Measurements from ENCODE around the gene TFCP2. TPM values are rescaled to one million over a fixed set of nuclear protein-coding genes. Genes with fewer than 3 reads are reported as not detected.

The TFCP2 gene
- total RNA-seq, 1 donor: 7.8 TPM

DNA sequence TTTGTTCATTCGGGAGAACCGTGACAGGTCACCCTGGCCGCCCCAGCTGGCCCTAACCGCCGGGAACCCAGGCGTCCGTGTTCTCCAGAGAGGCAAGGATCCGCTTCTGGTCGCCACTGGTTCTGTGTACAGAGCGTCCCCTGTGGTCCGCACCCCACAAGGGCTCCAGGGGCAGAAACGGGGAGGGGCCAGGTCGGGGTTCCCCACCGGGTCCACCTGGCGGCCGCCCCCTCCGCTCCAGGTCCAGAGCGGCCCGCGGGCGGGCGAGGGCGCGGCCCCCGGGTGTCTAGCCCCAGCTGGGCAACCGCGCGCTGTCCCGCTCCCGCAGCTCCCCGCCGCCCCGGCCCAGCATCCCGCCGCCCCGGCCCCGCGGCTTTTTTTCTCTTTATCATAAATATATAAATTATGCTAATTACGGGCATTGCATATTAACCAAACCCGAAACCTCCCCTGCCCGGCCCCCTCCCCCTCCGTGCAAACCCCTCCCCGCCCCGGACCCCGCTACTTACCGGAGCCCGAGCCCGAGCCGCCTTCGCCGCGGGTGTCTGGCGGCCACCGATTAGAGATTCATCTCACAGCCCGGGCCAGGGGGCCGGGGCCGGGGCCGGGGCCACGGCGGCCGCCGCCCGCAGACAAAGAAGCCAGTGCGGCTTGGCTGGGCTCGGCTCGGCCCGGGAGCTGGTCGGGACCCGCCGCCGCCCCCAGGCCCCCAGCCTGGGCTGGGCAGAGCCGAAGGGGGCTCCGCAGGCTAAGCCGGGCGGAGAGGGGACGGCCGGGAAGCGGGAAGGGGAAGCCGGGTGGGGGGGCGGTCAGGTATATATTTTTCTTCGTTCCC is 44.4 kb upstream of the TFCP2 start:
- peak; percentile 8 for DNase-seq (ENCODE audit: low read depth)
- TF ChIP-seq, protein P1, sequence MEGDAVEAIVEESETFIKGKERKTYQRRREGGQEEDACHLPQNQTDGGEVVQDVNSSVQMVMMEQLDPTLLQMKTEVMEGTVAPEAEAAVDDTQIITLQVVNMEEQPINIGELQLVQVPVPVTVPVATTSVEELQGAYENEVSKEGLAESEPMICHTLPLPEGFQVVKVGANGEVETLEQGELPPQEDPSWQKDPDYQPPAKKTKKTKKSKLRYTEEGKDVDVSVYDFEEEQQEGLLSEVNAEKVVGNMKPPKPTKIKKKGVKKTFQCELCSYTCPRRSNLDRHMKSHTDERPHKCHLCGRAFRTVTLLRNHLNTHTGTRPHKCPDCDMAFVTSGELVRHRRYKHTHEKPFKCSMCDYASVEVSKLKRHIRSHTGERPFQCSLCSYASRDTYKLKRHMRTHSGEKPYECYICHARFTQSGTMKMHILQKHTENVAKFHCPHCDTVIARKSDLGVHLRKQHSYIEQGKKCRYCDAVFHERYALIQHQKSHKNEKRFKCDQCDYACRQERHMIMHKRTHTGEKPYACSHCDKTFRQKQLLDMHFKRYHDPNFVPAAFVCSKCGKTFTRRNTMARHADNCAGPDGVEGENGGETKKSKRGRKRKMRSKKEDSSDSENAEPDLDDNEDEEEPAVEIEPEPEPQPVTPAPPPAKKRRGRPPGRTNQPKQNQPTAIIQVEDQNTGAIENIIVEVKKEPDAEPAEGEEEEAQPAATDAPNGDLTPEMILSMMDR (IDR thresholded peaks at IDR 0.05; ENCODE audit: insufficient read depth, low read depth, low read length): peak; percentile 13
- peak overlapping the region; percentile 77 for H3K4me3 ChIP-seq (ENCODE audit: low read depth, low read length)

DNA sequence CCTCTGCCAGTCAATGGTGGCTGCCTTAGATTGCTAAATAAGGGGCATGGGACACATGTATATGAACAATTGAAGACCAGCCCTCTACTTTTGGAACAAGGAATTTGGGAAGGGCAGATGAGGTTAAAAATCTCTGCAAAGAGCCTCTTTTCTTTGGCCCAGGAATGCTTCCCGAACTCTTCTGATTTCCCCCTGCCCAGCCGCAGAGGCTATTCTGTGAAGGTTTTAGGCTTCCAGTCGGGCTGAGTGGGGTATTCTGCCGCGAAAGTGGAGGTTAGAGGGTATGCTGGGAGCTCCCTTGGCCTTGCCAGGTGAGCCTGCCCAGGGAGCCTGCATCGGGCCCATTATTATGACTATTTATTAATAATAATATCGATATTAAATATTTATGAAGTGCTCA is 43.7 kb upstream of the TFCP2 start:
- TF ChIP-seq, protein P1 (IDR thresholded peaks at IDR 0.05; ENCODE audit: insufficient read depth, low read depth, low read length): no peak
- DNase-seq (ENCODE audit: low read depth): no peak
- H3K4me3 ChIP-seq (ENCODE audit: low read depth, low read length): peak overlapping the region; percentile 77

- DNase-seq (ENCODE audit: low read depth): no peak
- TF ChIP-seq, protein P1 (IDR thresholded peaks at IDR 0.05; ENCODE audit: insufficient read depth, low read depth, low read length): no peak
- H3K4me3 ChIP-seq (ENCODE audit: low read depth, low read length): no peak overlapping the region
Measured at GRCh38 chr12:51214895-51215294, 42.0 kb upstream of the TFCP2 start.

DNA sequence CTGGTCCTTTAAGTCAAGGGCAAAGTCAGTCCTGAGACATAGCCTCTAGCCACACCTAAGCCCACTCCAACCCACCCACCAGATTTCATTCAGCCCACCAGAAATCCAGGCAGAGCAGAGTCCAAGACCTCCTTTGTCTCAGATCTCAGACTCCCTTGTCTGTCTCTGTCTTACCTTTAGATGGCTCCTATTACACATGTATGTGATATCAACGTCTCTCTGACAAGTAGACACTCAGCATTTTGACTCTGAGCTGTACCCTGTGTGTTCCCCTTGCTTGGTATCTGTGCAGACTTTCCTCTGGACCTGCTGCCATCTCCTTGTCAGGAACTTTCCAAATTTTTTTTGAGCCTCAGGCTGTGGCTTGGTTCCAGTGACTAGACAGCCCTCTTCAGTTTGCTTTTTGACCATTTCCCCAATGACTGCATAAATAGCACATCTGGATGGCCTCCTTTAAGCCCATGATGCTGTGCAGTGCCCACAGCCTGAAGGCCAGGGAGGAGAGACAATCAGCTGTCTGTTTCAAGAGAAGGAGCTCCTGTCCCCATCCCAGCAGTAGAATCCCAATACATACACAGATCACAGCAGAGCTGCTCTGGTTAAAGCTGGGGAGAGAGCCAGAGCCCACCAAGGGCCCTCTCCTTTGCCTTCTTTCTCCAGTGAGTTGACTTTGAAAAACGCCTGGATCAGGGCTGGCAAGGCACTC is 37.9 kb upstream of the TFCP2 start:
- DNase-seq (ENCODE audit: low read depth): no peak
- TF ChIP-seq, protein P1 (IDR thresholded peaks at IDR 0.05; ENCODE audit: insufficient read depth, low read depth, low read length): no peak
- H3K4me3 ChIP-seq (ENCODE audit: low read depth, low read length): no peak overlapping the region

- no peak for DNase-seq (ENCODE audit: low read depth)
- TF ChIP-seq, protein P1 (IDR thresholded peaks at IDR 0.05; ENCODE audit: insufficient read depth, low read depth, low read length): no peak
- no peak overlapping the region for H3K4me3 ChIP-seq (ENCODE audit: low read depth, low read length)
Measured at GRCh38 chr12:51209259-51209658, 36.3 kb upstream of the TFCP2 start.

DNA sequence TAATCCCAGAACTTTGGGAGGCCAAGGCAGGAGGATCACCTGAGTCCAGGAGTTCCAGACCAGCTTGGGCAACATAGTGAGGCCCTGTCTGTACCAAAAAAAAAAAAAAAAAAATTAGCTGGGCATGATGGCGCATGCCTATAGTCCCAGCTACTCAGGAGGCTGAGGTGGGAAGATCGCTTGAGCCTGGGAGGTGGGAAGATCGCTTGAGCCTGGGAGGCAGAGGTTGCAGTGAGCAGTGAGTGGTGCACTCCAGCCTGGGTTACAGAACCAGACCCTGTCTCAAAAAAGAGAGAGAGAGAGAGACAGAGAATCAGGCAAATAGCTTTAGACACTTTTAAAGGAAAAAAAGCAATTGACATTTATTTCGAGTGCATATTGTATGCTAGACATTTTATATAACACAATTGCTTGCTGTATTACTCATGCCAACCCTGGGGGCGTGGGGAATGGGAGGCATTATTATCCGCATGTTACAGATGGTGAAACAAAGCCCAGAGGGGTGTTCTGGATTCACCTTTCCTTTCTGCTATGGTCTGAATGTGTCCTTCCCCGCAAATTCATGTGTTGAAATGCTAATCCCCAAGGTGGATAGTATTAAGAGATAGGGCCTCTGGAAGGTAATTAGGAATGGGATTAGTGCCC is 35.2 kb upstream of the TFCP2 start:
- no peak overlapping the region for H3K4me3 ChIP-seq (ENCODE audit: low read depth, low read length)
- DNase-seq (ENCODE audit: low read depth): no peak
- TF ChIP-seq, protein P1 (IDR thresholded peaks at IDR 0.05; ENCODE audit: insufficient read depth, low read depth, low read length): no peak
